HepG2 (cell line): ENCODE data around the gene EWSR1.

ENCODE experiments used
- ARNT ChIP-seq: fragments of 450-650 bp; IDR thresholded peaks from 2 replicates; pipeline ENCODE4 v1.6.1; 2017
- ATF2 ChIP-seq: sonication (generic); formaldehyde crosslinking; IDR thresholded peaks from 2 replicates; pipeline ENCODE4 v1.4.0; 2020; ENCODE audit warnings: missing genetic modification reagents
- CREB1 ChIP-seq, 2 experiments: fragments of 450-650 bp in 1 of 2; IDR thresholded peaks; 2 replicates each; pipeline ENCODE4 v1.6.1; 2016 to 2017; ENCODE audit warnings: control low read depth in 1 of 2, mild to moderate bottlenecking in 1 of 2, missing compliant biosample characterization in 1 of 2, missing genetic modification characterization in 1 of 2
- CTCF ChIP-seq: sonication (generic); formaldehyde crosslinking; IDR thresholded peaks from 2 replicates; pipeline ENCODE4 v1.5.0; 2020; ENCODE audit warnings: mild to moderate bottlenecking, missing genetic modification reagents, moderate library complexity
- KMT2A ChIP-seq: sonication (generic); formaldehyde crosslinking; IDR thresholded peaks from 2 replicates; pipeline ENCODE4 v1.4.0; 2020; ENCODE audit warnings: missing genetic modification reagents
- PBX3 ChIP-seq: sonication (generic); formaldehyde crosslinking; IDR thresholded peaks from 2 replicates; pipeline ENCODE4 v1.8.1; 2023; ENCODE audit warnings: missing genetic modification reagents, inconsistent platforms, borderline replicate concordance
- POLR2A ChIP-seq, 2 experiments: IDR thresholded peaks; 2 replicates each; pipeline ENCODE4 v1.6.1; 2011; ENCODE audit warnings: low read depth in 2 of 2, low read length in 2 of 2, mild to moderate bottlenecking in 1 of 2, moderate library complexity in 1 of 2; ENCODE audit not compliant: insufficient read depth in 1 of 2
- POLR2AphosphoS5 ChIP-seq: IDR thresholded peaks from 2 replicates; pipeline ENCODE4 v1.6.1; 2012; ENCODE audit warnings: low read depth, low read length
- SMARCE1 ChIP-seq: fragments of 450-650 bp; IDR thresholded peaks from 2 replicates; pipeline ENCODE4 v1.6.1; 2017; ENCODE audit warnings: borderline replicate concordance
- SMC3 ChIP-seq: IDR thresholded peaks from 2 replicates; pipeline ENCODE4 v1.6.1; 2011; ENCODE audit warnings: low read length, improper control_type of control experiment
- ZNF326 ChIP-seq: sonication (generic); formaldehyde crosslinking; IDR thresholded peaks from 2 replicates; pipeline ENCODE4 v1.4.0; 2020; ENCODE audit warnings: missing genetic modification reagents, borderline replicate concordance

GRCh38 chr22:29257751-29258181 lies 10.3 kb upstream of the EWSR1 start:
- TF ChIP-seq ZNF326 (CRISPR knock-in tag) = no peak
- no peak for TF ChIP-seq ARNT
- TF ChIP-seq PBX3 (CRISPR knock-in tag) = no peak
- no peak for TF ChIP-seq POLR2A (IDR thresholded peaks at IDR 0.05; ENCODE audit: insufficient read depth in 1 of 2, low read depth in 2 of 2, low read length in 2 of 2)
- no peak for TF ChIP-seq SMC3
- TF ChIP-seq CTCF (CRISPR knock-in tag) = no peak
- no peak for TF ChIP-seq CREB1 (IDR thresholded peaks at IDR 0.05)
- no peak for TF ChIP-seq CREB1 (CRISPR knock-in tag; IDR thresholded peaks at IDR 0.05)
- TF ChIP-seq POLR2AphosphoS5 = no peak
- no peak for TF ChIP-seq ATF2 (CRISPR knock-in tag)
- no peak for TF ChIP-seq KMT2A (CRISPR knock-in tag)
- TF ChIP-seq SMARCE1 = no peak
